ENCODE results near the gene ADORA2A.

The ADORA2A gene

GRCh38 chr22:24427500-24428164 lies at the start of gene ADORA2A:
Gene ADORA2A (plus strand): TSS chr22:24427599. CDS start chr22:24433405, 5,806 bp downstream.
- no peak for DNase-seq

DNA sequence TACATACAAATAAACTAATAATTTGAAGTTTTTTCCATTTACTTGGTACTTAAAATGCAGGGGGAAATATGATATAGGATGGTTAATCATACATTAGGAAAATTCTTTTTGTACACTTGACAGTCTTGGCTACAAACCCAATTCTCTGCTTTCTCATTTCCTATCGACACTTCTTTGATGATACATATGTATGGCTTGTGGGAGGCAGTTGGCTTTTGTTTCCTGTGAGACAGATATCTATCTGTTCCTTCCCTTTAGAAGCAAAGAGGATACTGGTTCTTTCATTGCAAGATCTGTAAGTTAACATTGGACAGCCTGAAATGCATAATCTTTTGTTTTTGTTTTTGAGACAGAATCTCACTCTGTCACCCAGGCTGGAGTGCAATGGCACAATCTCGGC lies 47.9 kb upstream of the ADORA2A start:
- DNase-seq, result no peak

- DNase-seq, result no peak
These were observed 47.0 kb upstream of the ADORA2A start for GRCh38 chr22:24380220-24380904.

DNA sequence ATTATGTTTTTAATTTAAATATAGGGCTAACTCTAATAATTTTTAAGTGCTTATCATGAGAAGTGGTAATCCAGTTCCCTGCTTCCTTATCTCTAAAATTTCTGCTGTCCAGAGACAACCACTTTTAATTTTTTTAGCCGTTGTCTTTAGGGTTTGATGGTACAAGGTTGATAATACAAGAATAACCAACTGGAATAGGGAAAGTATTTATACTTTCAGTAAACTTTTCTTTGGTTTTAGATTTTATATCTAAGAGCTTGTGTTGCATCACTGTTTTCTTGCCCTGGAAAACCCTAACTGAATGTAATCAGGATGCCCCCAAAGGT lies 46.5 kb upstream of the ADORA2A start:
- no peak for DNase-seq

DNA sequence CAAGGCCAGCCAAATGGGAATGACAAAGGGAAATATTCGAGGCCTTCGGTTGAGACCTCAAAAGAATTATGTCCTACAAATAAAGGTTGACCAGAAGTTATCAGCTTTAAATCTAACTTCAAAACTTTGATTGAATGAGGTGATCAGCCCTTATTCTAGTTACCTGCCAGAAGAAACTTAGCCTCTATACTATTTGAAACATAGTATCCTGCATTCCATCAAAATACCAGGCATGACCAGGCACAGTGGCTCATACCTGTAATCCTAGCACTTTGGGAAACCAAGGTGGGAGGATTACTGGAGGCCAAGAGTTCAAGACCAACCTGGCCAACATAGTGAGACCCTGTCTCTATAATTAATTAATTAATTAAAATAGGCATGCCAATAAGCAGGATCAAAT lies 44.3 kb upstream of the ADORA2A start:
- no peak for DNase-seq

DNA sequence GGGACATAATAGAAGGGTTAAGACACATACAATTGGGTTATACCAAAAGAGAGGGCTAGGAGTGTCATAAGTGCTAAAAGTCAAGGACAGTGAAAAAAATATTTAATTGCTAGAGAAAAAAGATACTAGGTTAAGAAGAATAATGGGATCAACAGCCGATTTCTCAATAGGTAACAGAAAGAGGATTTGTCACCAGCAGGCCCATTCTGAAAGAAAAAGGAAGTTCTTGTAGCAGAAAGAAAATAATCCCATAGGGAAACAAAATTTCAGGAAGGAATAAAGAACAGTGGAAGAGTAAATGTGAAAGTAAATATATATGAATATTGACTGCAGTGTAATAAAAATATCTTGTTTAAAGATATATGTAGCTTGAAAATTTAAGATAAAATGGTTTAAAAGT lies 43.3 kb upstream of the ADORA2A start:
- no peak for DNase-seq

DNA sequence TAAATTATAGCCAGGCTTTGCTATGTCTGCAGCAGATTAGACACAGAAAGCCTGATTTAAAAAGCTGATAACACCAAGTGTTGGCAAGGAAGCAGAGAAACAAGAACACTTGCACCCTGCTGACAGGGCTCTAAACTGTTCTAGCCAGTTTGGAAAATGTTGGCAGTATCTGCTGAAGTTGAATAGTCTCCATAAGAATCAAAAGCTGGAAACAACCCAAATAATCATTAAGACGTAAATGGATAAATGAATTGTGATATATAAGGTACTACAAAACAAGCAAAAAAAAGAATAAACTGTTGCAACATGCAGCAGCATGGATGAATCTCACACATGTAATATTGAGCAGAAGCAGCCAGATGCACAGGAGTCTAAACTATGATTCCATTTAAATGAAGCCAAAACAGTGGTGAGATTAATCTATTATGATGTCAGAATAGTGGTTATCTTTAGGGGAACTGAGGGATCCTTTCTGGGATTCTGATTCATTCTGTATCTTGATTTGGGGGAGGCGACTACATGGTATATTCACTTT lies 40.4 kb upstream of the ADORA2A start:
- DNase-seq, result no peak

GRCh38 chr22:24389680-24390079 lies 37.7 kb upstream of the ADORA2A start:
- no peak for DNase-seq

DNA sequence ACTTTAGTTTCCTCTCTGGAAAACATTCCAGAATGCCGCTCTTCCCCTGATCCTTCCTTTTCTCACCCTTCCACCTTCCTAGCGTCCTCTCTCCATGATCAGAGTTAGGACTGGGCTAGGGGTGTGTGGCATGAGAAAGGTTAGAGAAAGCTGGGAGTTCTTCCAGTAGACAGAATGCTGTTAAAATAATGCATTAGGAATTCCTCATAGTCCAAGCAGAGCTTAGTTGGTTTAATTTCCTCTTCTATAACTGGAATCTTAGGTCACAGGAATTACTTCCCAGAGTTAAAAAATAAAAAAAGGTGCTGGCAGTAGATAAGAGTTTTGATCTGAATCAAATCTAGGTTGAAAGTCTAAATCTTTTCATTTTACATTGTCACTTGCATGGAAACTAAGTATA lies 37.2 kb upstream of the ADORA2A start:
- no peak for DNase-seq

- DNase-seq, result no peak
These were observed 36.8 kb upstream of the ADORA2A start for GRCh38 chr22:24390576-24390975.

- no peak for DNase-seq
These were observed 35.6 kb upstream of the ADORA2A start for GRCh38 chr22:24391836-24392217.

GRCh38 chr22:24392218-24392931 lies 35.0 kb upstream of the ADORA2A start:
- no peak for DNase-seq

DNA sequence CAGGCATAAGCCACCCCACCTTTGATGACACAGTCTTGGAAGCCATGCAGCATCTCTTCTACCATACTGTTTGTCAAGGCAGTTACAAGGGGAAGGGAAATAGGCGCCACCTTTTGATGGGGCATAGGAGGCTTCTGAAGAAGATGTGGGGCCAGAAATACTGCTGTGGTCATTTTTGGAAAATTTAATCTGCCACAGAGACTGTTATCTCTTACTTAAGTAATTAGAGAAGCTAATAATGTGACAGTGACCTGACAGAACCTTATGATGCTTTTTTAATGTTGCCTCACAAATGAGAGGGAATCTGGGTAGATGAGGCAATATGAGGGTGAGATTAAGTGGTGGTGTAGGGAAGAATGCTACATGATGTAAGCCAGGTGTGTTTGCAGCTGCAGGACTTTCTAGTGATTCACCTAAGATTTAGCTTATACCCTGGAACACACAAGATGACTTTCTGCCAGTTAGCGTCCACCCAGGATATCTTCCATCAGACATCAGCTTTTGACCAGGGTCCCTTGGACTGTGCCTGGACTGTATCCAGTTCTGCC lies 34.3 kb upstream of the ADORA2A start:
- DNase-seq, result no peak

- DNase-seq, result no peak
These were observed 33.6 kb upstream of the ADORA2A start for GRCh38 chr22:24393848-24394247.

GRCh38 chr22:24394254-24394653 lies 33.1 kb upstream of the ADORA2A start:
- no peak for DNase-seq

- DNase-seq, result no peak
These were observed 29.0 kb upstream of the ADORA2A start for GRCh38 chr22:24398409-24398808.

DNA sequence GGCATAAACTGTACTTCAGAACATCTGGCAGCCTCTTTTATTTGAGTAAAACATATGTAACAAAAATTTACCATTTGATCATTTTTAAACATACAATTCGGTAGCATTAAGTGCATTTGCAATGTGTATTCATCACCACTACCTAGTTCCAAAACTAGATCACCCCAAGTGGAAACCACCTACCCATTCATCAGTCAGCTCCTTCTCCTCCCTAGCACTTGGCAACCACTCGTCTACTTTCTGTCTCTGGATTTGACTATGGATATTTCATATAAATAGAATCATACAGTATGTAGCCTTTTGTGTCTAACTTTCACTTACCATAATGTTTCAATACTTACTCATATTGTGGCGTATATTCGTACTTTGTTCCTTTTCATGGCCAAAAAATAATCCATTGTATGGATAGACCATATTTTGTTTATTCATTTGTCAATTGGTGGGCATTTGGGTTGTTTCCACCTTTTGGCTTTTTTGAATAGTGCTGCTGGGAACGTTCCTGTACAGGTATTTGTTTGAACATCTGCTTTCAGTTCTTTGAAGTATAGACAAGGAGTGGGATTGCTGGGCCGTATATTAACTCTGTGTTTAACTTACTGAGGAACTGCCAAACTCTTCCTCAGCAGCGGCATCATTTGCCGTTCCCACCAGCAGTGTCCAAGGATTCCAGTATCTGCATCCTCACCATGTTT lies 27.2 kb upstream of the ADORA2A start:
- DNase-seq, result no peak

DNA sequence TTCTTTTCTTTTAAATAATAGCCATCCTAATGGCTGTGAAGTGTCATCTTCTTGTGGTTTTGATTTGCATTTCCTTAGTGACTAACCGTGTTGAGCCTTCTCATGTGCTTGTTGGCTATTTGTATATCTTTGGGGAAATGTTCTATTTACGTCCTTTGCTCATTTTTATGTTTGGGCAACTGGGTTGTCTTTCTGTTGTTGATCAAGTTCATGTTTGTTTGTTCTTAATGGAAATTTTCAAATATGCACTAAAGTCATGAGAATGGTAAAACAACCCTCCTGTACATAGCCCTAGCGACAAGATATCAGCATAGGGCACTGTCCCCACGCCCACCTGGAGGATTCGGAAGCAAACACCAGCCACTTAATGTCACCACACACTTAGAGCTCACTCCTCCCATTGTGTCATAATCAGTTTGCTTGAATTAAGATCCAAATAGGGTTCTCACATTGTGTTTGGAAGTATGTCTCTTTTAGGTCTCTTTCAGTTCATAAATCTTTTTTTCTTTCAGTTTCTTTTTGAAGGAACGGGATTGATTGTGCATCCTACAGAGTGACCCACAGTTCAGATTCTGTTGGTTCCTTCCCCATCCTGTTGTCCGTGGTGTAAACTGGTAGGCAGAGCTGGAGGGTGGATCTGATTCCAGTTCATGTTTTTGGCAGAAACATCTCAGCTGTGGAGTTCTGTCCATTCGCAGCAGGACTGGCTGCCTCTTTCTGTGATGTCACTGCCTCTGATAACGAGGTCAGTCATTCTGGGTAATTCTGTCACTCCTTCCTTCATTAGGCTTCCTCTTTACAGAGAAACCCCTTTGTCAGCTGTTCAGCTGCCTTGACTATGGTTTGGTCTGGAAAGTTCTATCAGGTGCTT lies 26.4 kb upstream of the ADORA2A start:
- no peak for DNase-seq

- DNase-seq, result no peak
These were observed 25.4 kb upstream of the ADORA2A start for GRCh38 chr22:24401931-24402367.

DNA sequence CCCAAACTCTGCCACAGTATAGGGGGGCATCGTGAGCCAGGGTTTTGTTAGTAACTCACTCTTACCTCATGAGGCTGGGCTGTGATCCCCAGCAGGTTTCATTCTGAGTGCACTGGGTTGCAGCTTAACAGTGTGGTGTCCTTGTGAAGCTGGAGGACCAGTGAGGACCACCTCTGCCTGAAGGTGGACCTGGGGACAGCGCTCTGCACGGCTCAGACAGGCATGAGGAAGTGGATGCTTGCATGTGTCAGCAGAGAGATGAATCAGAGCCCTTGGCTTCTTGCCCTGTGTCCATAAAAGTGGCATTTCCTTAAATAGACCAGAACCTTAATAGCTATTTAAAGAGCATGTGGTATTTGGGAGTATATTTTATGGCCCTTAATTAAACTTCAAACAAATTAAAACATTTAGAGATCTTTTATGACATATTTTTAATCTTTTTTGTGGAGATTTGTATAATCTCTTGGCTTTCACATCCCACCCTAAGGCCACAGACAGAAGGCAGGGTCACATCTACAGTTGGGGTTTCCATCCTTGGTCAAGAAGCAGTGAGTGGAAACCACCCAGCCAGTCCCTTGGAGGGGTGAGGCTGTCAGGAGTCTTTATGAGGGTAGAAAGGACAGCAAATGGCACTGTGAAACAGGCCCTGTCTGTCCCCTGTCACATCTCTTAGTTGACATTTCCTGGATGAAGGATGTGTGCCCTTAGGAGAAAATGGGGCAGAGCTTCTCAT lies 24.8 kb upstream of the ADORA2A start:
- no peak for DNase-seq

DNA sequence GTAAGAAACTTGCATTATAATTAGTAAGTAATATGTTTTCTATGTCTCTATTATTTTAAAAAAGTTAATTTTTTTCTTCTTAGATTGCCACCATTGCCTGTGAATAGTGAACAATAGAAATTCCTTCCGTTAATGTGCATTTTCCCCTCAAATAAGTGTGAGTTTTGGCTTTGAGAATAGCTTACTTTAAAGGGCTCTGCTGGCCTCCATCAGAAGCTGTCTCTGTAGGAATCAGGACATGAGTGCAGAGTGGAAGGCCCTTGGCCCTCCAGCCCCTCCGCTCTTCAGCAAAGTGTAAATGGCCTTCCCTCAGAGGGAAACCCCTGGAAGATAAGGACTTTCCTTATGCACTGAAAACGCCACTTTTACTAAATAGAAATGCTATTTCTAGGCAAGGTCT lies 24.1 kb upstream of the ADORA2A start:
- DNase-seq, result no peak
